ENCODE data around the gene CHST11.

GRCh38 chr12:104411826-104412641 lies 44.7 kb upstream of the CHST11 start:
- TF ChIP-seq, protein P1, sequence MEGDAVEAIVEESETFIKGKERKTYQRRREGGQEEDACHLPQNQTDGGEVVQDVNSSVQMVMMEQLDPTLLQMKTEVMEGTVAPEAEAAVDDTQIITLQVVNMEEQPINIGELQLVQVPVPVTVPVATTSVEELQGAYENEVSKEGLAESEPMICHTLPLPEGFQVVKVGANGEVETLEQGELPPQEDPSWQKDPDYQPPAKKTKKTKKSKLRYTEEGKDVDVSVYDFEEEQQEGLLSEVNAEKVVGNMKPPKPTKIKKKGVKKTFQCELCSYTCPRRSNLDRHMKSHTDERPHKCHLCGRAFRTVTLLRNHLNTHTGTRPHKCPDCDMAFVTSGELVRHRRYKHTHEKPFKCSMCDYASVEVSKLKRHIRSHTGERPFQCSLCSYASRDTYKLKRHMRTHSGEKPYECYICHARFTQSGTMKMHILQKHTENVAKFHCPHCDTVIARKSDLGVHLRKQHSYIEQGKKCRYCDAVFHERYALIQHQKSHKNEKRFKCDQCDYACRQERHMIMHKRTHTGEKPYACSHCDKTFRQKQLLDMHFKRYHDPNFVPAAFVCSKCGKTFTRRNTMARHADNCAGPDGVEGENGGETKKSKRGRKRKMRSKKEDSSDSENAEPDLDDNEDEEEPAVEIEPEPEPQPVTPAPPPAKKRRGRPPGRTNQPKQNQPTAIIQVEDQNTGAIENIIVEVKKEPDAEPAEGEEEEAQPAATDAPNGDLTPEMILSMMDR (IDR thresholded peaks at IDR 0.05): no peak
- TF ChIP-seq POLR2A (IDR thresholded peaks at IDR 0.05): no peak

All from breast epithelium (tissue), 3 donors.